Measurements from ENCODE around the gene WDR72.

GRCh38 chr15:53611145-53611920, 148.1 kb downstream of the WDR72 start:
- TF ChIP-seq ZNF70 (CRISPR knock-in tag; IDR thresholded peaks at IDR 0.05) (no peak), OSR1 (CRISPR knock-in tag; IDR thresholded peaks at IDR 0.05) (no peak), CSRNP3 (CRISPR knock-in tag; IDR thresholded peaks at IDR 0.05) (no peak), PATZ1 (CRISPR knock-in tag; IDR thresholded peaks at IDR 0.05; ENCODE audit: borderline replicate concordance) (no peak), ISL1 (CRISPR knock-in tag; IDR thresholded peaks at IDR 0.05) (no peak), ZFP30 (CRISPR knock-in tag; IDR thresholded peaks at IDR 0.05) (no peak), ZC3H10 (CRISPR knock-in tag; IDR thresholded peaks at IDR 0.05) (no peak), POU6F1 (CRISPR knock-in tag; IDR thresholded peaks at IDR 0.05; ENCODE audit: borderline replicate concordance, low read depth) (no peak), ZFP3 (CRISPR knock-in tag; IDR thresholded peaks at IDR 0.05) (no peak), ARNTL (CRISPR knock-in tag; IDR thresholded peaks at IDR 0.05; ENCODE audit: borderline replicate concordance, low read depth) (no peak), ESRRG (CRISPR knock-in tag; IDR thresholded peaks at IDR 0.05) (no peak), CREB5 (CRISPR knock-in tag; IDR thresholded peaks at IDR 0.05; ENCODE audit: low read depth) (no peak), PPARA (CRISPR knock-in tag; IDR thresholded peaks at IDR 0.05; ENCODE audit: borderline replicate concordance) (no peak), CSDC2 (CRISPR knock-in tag; IDR thresholded peaks at IDR 0.05) (no peak)

Data from SK-N-SH treated with all-trans-retinoic acid at 6 μM for 48 hours (cell line).